Activated naive CD8-positive, alpha-beta T cell treated with anti-CD3 and anti-CD28 coated beads for 36 hours (primary cell): ENCODE data around the gene EPS15. TPM values are rescaled to one million over a fixed set of nuclear protein-coding genes. Genes with fewer than 3 reads are reported as not detected.

Experiments used
- DNase-seq: peaks from one replicate; pipeline ENCODE4 v3.0.0; 2021
- H3K27ac Mint-ChIP-seq: one replicate; pipeline ENCODE4 v1.8.0; 2022; ENCODE audit warnings: mild to moderate bottlenecking, moderate library complexity, mixed read lengths
- H3K27me3 Mint-ChIP-seq: one replicate; pipeline ENCODE4 v1.8.0; 2022; ENCODE audit warnings: mild to moderate bottlenecking, mixed read lengths
- H3K36me3 Mint-ChIP-seq: one replicate; pipeline ENCODE4 v1.8.0; 2021; ENCODE audit warnings: mild to moderate bottlenecking, mixed read lengths
- H3K4me1 Mint-ChIP-seq: one replicate; pipeline ENCODE4 v1.8.0; 2021; ENCODE audit warnings: mixed read lengths
- H3K4me3 Mint-ChIP-seq: one replicate; pipeline ENCODE4 v1.8.0; 2022; ENCODE audit warnings: mild to moderate bottlenecking, moderate library complexity, mixed read lengths
- H3K9me3 Mint-ChIP-seq: one replicate; pipeline ENCODE4 v1.8.0; 2022; ENCODE audit warnings: mixed read lengths
- total RNA-seq, 2 experiments: library from RNA; stranded (reverse); gene quantifications; one replicate each; pipeline ENCODE4 v1.2.3, GENCODE V29; 2021

The EPS15 gene
- total RNA-seq, 2 experiments from 2014 or later, result 53.5 to 55.0 TPM

GRCh38 chr1:51526248-51526647 is 7.2 kb upstream of the EPS15 start:
- Mint-ChIP-seq H3K4me3 (no peak overlapping the region), H3K27ac (no peak overlapping the region), H3K27me3 (no peaks in the 10 kb centered on the region), H3K9me3 (no peaks in the 10 kb centered on the region), H3K4me1 (no peaks in the 10 kb centered on the region), H3K36me3 (no peaks in the 10 kb centered on the region)
- DNase-seq, result no peak

GRCh38 chr1:51525295-51525694 is 6.2 kb upstream of the EPS15 start:
- Mint-ChIP-seq H3K4me1 (peaks cover 3% of the 10 kb centered on the region), H3K36me3 (no peaks in the 10 kb centered on the region), H3K9me3 (no peaks in the 10 kb centered on the region), H3K27ac (no peak overlapping the region), H3K4me3 (no peak overlapping the region), H3K27me3 (no peaks in the 10 kb centered on the region)
- no peak for DNase-seq

DNA sequence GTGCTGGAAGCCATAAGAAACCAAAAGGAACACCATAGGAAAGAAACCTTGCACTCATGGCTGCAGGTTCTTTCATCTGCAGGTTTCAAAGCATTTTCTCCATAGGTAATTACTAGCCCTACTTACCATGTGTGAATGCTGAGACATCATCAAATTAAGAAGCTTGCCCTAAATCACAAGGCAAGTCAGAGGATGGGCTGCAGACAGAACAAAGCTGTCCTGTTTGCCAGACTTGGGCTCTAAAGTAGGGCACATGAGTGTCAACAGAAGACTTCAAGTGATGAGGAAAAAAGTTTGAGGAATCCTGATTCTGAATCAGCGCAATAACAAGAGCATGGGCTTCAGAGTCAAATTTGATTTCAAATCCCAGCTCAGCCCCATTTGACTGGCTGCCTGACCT is 5.8 kb upstream of the EPS15 start:
- Mint-ChIP-seq H3K9me3 (peaks cover 1% of the 10 kb centered on the region), H3K4me3 (no peak overlapping the region), H3K36me3 (peaks cover 3% of the 10 kb centered on the region), H3K4me1 (peaks cover 8% of the 10 kb centered on the region), H3K27me3 (no peaks in the 10 kb centered on the region), H3K27ac (no peak overlapping the region)
- DNase-seq, result no peak

GRCh38 chr1:51523931-51524330 is 4.9 kb upstream of the EPS15 start:
- Mint-ChIP-seq H3K36me3 (peaks cover 4% of the 10 kb centered on the region), H3K4me1 (peaks cover 10% of the 10 kb centered on the region), H3K27ac (no peak overlapping the region), H3K9me3 (peaks cover 2% of the 10 kb centered on the region), H3K4me3 (no peak overlapping the region), H3K27me3 (no peaks in the 10 kb centered on the region)
- no peak for DNase-seq

DNA sequence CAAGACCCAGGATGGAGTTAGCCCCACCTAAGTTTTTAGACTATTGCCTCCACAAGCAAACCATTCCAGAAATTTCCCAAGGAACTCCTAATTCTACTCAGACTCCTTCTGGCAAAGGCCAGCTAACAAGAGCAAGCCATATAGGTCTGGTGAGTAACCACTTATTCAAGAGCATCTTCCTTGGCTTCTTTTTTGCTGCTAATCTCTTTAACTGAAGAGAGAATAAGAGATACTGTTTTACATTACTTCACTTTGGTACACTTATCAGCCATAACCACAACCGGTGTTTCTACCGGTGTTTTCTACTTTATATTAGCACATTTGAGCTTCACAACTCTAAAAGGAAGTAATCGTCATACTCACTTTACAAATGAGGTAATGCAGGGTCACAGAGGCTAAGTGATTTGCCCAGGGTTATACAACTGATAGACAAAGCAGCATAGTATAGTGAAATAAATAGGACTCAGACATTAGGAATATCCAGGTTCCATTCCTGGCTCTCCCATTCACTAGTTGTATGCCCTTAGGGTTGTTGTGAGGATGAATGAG is 1.7 kb upstream of the EPS15 start:
- no peaks in the 10 kb centered on the region for H3K27me3 Mint-ChIP-seq
- H3K36me3 Mint-ChIP-seq, result peaks cover 4% of the 10 kb centered on the region
- no peak overlapping the region for H3K27ac Mint-ChIP-seq
- H3K9me3 Mint-ChIP-seq, result peaks cover 2% of the 10 kb centered on the region
- H3K4me3 Mint-ChIP-seq, result no peak overlapping the region
- H3K4me1 Mint-ChIP-seq, result peaks cover 25% of the 10 kb centered on the region
- DNase-seq, result no peak

- H3K27ac Mint-ChIP-seq, result peak overlapping the region; percentile 10
- peaks cover 32% of the 10 kb centered on the region for H3K4me1 Mint-ChIP-seq
- peaks cover 4% of the 10 kb centered on the region for H3K36me3 Mint-ChIP-seq
- peaks cover 2% of the 10 kb centered on the region for H3K9me3 Mint-ChIP-seq
- peak overlapping the region; percentile 68 for H3K4me3 Mint-ChIP-seq
- no peaks in the 10 kb centered on the region for H3K27me3 Mint-ChIP-seq
- DNase-seq, result no peak
Observed at GRCh38 chr1:51519865-51520699, 1.0 kb upstream of the EPS15 start.

DNA sequence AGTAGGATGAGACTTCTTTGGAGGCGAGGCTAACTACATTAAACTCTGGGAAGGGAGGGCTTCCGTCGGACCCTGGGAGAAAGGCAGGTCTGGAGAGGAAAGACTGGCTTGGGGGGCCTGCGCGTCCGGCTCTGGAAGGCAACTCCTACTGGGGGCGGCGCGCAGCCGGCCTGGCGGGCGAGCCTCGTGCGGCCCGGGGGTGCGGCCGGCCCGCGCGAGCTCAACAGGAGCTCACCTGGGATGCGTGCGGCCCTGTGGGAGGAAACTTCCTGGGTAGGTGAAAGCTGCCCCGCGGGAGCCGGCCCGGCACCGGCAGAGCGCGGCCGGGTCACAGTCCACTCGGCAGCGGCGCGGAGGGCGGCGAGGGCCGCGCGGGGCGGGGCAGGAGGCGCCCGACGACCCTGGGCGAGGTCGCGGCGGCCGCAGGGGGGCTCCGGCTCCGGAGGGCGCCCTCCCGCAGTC is 449 bp downstream of the EPS15 start:
- Mint-ChIP-seq H3K27me3 (no peaks in the 10 kb centered on the region), H3K27ac (peak overlapping the region; percentile 87), H3K36me3 (peaks cover 4% of the 10 kb centered on the region), H3K9me3 (peaks cover 2% of the 10 kb centered on the region), H3K4me3 (peak overlapping the region; percentile 86), H3K4me1 (peaks cover 42% of the 10 kb centered on the region)
- peak; percentile 69 for DNase-seq

GRCh38 chr1:51518033-51518585 is 957 bp downstream of the EPS15 start:
- Mint-ChIP-seq H3K4me1 (peaks cover 42% of the 10 kb centered on the region), H3K27me3 (no peaks in the 10 kb centered on the region), H3K4me3 (peak overlapping the region; percentile 86), H3K36me3 (peaks cover 4% of the 10 kb centered on the region), H3K9me3 (peaks cover 2% of the 10 kb centered on the region), H3K27ac (peak overlapping the region; percentile 87)
- DNase-seq, result peak; percentile 33

- Mint-ChIP-seq H3K27me3 (no peaks in the 10 kb centered on the region), H3K27ac (peak overlapping the region; percentile 87), H3K4me1 (peaks cover 47% of the 10 kb centered on the region), H3K36me3 (peaks cover 4% of the 10 kb centered on the region), H3K9me3 (peaks cover 2% of the 10 kb centered on the region), H3K4me3 (peak overlapping the region; percentile 86)
- no peak for DNase-seq
Observed at GRCh38 chr1:51517361-51518032, 1.6 kb downstream of the EPS15 start.

DNA sequence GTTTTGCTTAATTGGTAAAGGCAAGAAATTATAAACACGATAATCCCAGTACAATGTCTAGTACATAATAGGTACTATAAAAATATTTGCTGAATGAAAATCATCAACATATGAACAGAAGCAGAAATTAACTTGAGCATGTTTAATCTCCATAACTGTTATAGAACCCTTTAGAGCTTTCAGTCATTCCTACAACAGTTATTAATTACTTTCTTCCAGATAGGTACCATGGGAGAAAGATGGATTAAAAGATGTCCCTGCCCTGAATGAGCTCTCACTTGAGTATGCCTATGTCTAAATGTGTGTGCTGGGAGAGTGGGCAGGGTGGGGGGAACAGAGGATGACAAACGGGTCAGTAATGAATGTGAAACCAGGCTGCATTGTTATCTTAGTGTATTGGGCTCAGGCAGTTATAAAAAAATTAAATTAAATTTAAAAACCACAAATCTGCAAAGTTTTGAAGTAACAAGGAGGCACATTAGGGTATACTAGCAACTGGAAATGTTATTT is 2.4 kb downstream of the EPS15 start:
- Mint-ChIP-seq H3K9me3 (peaks cover 2% of the 10 kb centered on the region), H3K4me1 (peaks cover 54% of the 10 kb centered on the region), H3K36me3 (peaks cover 4% of the 10 kb centered on the region), H3K4me3 (peak overlapping the region; percentile 47), H3K27me3 (no peaks in the 10 kb centered on the region), H3K27ac (no peak overlapping the region)
- DNase-seq, result no peak

DNA sequence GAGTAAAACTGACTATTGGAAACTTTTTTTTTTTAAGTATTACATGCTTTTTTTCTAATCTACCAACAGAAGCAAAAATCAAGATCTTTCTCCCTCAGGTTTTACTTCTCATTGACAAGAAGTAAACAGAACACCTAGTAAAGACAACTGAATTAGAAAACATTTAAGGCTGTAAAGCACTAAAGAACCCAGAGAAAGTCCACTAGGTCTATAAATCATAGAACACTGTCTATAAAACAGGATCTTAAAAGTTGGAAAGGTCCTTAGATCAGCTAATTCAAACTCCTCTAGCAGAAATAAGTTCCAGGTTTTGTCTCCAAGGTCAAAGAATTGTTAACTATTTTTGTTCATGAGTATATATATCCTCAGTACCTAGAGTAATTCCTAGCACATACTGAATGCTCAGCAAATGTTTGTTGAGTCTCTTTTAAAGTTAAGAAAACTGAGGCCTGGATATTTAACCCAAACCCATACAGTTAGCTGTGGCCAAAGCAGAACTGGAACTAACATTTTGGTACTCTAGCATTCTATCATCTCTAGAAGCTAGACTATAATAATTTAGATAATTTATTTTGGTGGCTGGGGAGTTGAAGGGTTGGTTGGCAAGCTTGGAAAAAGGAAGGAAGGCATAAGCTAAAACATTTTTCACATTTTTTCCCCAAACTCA is 3.0 kb downstream of the EPS15 start:
- no peak for DNase-seq
- Mint-ChIP-seq H3K27me3 (no peaks in the 10 kb centered on the region), H3K27ac (no peak overlapping the region), H3K36me3 (peaks cover 4% of the 10 kb centered on the region), H3K9me3 (peaks cover 2% of the 10 kb centered on the region), H3K4me1 (peaks cover 56% of the 10 kb centered on the region), H3K4me3 (no peak overlapping the region)

DNA sequence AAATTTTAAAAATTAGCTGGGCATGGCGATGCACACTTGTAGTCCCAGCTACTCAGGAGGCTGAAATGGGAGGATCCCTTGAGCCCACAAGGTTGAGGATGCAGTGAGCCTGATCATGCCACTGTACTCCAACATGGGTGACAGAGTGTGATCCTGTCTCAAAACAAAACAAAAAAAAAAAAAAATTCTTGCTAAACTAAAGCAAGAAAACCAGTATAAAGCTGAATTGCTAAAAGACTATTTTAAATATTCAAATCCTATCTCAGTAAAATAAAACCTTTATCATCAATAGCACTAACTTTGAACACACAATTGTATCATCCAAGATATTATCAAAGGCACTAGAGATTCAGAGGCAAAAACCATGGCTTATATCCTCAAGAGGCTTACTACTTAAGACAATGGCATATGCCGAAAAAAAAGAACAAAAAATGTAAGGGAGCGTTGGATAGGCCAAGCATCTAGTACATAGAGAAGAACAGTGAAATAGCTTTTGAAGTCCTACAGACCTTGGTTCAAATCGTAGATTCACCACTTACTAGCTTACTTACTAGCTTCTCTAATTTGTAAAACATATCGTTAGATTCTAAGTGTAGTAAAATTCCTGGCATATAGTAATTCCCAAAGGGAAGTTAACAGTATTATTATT is 3.6 kb downstream of the EPS15 start:
- H3K9me3 Mint-ChIP-seq, result peaks cover 2% of the 10 kb centered on the region
- no peaks in the 10 kb centered on the region for H3K27me3 Mint-ChIP-seq
- no peak for DNase-seq
- H3K27ac Mint-ChIP-seq, result peak overlapping the region; percentile 50
- peak overlapping the region; percentile 36 for H3K4me3 Mint-ChIP-seq
- H3K36me3 Mint-ChIP-seq, result peaks cover 4% of the 10 kb centered on the region
- H3K4me1 Mint-ChIP-seq, result peaks cover 55% of the 10 kb centered on the region

DNA sequence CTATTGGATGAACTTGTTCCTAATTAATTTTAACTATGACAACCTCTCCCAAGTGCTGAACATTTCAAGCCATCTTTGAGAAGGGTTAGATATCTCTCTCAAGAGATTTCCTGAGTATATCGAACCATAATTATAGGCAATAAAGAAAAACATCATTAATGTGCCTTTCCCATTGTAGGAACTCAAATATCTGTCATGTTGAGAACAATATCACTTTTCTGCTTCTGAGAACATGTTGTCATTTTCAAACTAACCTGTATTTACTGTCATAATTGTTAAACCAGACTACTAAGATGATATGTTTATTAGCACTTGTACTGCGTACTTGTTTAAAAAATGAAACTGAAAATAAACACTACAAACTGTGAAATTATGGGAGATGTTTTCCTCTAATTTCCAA is 4.3 kb downstream of the EPS15 start:
- DNase-seq, result no peak
- H3K27ac Mint-ChIP-seq, result no peak overlapping the region
- H3K4me3 Mint-ChIP-seq, result peak overlapping the region; percentile 14
- H3K9me3 Mint-ChIP-seq, result peaks cover under 1% of the 10 kb centered on the region
- H3K36me3 Mint-ChIP-seq, result peaks cover 4% of the 10 kb centered on the region
- H3K4me1 Mint-ChIP-seq, result peaks cover 54% of the 10 kb centered on the region
- H3K27me3 Mint-ChIP-seq, result no peaks in the 10 kb centered on the region

DNA sequence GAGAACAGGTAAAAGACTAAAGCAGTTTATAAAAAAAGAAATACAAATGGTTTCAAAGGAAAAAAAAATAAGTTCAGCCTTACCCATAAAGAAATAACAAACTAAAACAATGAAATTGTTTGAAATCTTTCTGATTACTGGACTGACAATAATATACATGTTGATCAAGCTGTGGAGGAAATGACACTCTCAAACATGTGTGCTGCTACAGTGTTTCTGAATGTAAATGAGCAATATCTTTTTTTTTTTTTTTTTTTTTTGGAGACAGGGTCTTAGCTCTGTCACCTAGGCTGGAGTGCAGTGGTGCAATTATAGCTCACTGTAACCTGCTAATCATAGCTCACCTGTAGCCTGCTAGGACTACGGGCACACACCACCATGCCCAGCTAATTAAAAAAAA is 6.5 kb downstream of the EPS15 start:
- Mint-ChIP-seq H3K27ac (no peak overlapping the region), H3K9me3 (no peaks in the 10 kb centered on the region), H3K4me1 (peaks cover 63% of the 10 kb centered on the region), H3K36me3 (peaks cover 4% of the 10 kb centered on the region), H3K27me3 (no peaks in the 10 kb centered on the region), H3K4me3 (no peak overlapping the region)
- no peak for DNase-seq
